Germinal center (tissue), 1 donor: ENCODE measurements around the gene ADH1C.
"Not testable (repeated sequence)": the region's sequence is repeated elsewhere in the genome, so short reads cannot be mapped to it uniquely, and the experiment has no call there.

Experiments
- DNase-seq: peaks from one replicate; pipeline ENCODE4 v3.0.0; 2012; ENCODE audit warnings: mixed read lengths, low spot score

The ADH1C gene

GRCh38 chr4:99357948-99358347 is 5.4 kb upstream of the ADH1C start:
- DNase-seq = no peak

- DNase-seq = no peak
Observed at GRCh38 chr4:99356992-99357391, 4.4 kb upstream of the ADH1C start.

GRCh38 chr4:99356149-99356548 is 3.6 kb upstream of the ADH1C start:
- DNase-seq = not testable (repeated sequence)

DNA sequence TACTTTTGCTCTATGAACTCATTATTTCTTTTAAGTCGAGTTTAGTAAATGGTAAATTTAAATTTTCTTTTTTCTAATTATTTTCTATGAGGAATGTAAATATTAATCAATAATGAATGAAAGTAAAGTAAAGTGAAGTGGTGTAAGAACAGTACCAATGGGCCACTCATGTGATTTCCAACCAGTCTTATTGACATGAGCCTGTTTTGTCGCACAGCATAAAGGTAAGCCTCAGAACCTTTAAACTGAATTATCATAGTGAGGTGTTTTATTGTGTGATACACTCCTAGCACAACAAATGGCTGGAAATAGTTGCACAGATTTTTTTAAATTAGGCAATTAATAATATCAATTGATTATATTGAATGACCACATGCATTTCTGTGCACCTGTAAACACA is 1.1 kb downstream of the ADH1C start:
- DNase-seq = no peak

GRCh38 chr4:99349338-99349737 is 3.2 kb downstream of the ADH1C start:
- no peak for DNase-seq

DNA sequence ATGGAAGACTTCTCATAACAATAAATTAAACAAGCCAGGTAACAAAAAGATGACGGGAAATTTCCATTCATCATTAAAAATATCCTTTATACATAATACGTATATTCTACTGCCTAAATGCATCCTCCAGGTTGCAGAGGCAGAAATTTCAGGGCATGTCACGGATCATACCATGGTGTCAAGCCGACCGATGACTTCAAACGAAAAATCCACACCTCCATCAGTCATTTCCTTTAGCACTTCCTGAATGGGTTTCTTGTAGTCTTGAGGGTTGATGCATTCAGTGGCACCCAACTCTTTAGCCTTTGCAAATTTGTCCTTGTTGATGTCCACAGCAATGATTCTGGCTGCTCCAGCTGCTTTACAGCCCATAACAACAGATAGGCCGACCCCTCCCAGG is 9.9 kb downstream of the ADH1C start:
- DNase-seq = not testable (repeated sequence)

GRCh38 chr4:99341426-99341825 is 11.1 kb downstream of the ADH1C start:
- DNase-seq = no peak

- DNase-seq = no peak
Observed at GRCh38 chr4:99339172-99339571, 13.4 kb downstream of the ADH1C start.

DNA sequence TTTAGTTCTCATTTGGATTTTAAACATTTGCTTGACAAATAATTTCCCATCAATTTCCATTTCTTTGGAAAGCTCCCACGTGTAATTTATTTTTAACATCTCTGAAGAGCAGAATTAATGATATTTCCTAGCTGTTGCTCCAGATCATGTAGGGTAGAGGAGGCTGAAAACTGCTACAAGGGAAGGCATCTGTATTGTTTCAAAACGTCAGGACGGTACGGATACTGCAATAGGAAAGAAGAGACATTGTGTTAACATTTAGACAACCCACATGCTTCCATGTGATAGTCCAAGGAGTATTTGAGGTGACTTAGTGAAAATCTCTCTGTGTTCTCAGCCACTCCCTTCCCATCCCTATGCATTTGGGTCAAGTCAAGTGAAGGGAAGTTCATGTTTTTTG is 16.0 kb downstream of the ADH1C start:
- no peak for DNase-seq

DNA sequence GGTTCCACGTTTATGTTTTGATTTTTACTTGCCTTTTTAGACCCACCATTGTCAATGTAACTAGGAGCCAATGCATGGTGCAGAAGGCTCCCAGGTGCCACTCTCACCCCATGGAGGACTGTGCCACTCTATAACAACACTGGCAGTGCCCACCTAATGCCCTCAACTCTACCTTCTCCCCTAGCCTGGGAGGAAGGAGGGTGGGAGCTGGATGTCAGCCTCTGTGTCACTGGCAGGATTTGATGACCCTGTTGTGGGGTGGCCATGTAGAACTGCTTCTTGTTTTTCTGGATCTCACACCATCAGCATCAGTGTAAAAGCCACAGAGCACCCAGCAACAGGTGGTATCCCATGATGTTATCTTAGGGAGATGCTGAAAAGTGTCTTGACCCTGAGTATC is 17.7 kb downstream of the ADH1C start:
- no peak for DNase-seq

DNA sequence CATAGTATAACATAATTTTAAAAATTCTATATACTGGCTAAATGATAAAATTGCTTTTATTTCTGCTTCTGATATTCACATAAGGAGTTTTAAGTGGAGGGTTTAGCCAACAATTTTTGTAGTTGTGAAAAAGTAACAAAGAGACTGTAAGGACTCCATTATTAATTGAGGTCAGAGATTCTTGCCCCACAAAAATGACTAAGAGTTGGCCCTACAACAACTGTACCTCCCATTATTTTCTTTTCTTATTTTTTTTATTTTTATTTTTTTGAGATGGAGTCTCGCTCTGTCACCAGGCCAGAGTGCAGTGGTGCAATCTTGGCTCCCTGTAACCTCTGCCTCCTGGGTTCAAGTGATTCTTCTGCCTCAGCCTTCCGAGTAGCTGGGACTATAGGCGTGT is 21.9 kb downstream of the ADH1C start:
- DNase-seq = no peak

DNA sequence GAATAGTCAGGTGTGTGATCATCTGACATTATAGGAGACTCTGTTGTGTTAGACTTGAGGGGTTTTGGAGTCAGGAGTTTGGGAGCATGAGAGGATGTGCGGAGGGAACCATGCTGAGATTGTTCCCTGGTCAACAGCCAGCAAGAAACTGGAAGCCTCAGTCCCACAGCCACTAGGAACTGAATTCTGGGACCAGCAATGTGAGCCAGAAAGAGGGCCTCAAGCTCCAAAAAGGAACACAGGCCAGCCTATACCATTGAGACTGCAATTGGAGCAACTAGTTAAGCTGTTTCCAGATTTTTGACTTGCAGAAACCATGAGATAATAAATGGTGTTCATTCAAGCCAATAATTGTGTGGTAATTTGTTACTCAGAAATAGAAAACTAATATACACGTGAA is 22.7 kb downstream of the ADH1C start:
- DNase-seq = no peak

- DNase-seq = no peak
Observed at GRCh38 chr4:99324979-99325378, 27.6 kb downstream of the ADH1C start.

GRCh38 chr4:99324361-99324760 is 28.2 kb downstream of the ADH1C start:
- no peak for DNase-seq

DNA sequence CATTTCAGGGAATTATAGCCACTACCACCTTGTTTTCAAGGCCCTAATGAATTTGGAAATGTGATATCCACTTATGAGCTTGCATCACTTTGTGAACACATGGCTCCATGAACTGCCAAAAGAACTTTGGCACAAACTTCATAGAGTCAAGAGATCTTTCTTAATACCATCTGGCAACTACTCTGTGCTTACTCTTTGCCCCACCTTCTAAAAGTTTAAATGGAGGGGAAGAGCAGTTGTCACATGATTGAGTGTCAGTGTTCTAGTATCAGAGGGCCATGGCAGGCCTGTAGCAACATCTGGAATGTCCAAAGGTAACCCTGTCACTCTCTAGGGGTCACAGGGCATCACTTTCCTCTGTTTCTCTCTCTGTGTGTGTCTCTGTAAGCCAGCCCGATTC is 28.8 kb downstream of the ADH1C start:
- DNase-seq = no peak

DNA sequence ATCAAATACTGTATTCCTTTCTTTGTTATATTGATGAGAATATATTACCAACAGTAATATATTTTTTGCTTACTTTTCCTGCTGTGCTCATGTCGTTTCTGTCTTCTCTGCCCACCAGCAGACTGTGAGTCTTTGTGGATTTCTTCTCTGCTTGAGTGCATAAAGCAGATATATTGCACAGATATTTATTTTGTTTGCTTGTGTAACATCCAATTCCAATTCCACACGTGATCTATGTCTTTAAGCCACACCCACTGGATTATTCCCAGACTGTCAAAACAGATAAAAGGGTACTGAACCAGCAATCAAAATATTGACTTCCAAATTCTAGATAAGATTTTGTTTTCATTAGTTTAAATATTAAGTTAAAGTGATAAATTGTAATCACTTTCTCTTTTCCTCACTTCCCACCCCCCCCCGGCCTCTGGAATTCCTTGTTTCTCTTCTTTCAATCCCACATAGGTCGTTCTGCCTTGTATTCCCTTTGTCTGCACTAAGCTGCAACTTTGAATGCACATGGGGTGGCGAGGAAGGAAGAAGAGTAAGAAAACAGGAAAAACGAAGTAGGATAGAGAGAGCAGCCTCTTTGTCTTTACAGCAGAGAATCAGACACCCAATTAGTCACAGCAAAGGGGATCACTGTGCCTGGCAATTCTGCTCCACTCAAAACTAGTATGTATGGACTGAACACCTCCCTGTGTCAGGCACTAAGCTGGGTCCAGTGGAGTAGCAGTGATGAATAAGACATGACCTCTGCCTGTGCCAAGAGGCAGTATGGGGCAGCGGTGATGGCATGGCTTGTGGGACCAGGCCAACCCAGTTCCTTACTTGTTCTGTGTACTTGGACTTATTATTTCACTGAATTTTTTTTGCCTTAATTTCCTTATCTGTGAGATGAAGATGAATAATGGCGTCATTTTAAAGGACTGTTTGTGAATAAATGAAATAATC is 31.0 kb downstream of the ADH1C start, which contains the start of gene ADH1B:
ADH1B (minus strand) TSS at position 161 of the 951 bp plus-strand sequence; CDS start at position 91, 70 bp downstream.
- no peak for DNase-seq

DNA sequence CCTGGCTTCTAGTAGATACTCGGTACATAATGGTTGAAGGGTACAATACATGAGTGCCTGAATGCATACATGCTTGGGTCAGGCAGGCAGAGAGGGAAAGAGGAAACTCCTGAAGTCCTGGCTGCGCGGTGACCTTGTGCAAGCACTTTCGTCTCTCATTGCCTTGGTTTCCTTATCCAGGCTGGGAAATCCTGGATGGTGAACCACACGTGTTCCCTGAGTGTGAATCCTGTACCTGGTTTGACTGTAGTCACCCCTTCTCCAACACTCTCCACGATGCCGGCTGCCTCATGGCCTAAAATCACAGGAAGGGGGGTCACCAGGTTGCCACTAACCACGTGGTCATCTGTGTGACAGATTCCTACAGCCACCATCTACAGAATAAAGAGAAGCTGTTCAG is 34.7 kb downstream of the ADH1C start:
- not testable (repeated sequence) for DNase-seq

DNA sequence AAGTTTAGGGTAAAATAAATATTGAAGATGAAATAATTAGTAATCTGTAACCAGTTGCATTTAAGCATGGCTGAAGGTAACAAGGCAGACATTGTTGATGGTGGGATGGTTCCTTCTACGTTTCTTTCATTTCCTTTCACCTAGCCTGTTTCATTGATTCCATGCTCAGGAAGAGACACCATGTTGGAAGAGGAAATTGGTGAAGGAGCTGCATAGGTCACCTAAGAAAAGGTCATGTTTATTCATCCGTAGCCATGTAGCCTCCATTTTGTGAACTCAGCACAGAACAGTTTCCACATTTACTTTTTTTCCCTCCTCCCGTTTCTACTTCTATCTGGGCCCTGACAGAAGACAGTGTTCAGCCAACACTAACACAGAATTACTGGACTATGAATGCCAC is 35.2 kb downstream of the ADH1C start:
- DNase-seq = no peak

DNA sequence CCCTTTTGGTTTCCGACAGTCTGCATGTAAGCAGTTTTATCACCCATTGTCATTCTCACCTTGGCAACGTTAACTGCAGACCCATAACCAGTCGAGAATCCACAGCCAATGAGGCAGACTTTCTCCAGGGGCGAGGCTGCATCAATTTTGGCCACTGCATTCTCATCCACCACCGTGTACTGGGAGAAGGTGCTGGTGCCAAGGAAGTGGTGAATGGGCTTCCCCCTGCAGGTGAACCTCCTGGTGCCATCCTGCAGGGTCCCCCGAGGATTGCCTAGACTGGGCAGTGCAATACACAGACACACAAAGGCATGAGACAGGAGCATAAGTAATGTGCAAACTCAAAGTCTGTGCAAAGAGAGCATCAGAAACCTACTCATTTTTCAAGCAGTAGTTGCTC is 36.7 kb downstream of the ADH1C start:
- DNase-seq = no peak

DNA sequence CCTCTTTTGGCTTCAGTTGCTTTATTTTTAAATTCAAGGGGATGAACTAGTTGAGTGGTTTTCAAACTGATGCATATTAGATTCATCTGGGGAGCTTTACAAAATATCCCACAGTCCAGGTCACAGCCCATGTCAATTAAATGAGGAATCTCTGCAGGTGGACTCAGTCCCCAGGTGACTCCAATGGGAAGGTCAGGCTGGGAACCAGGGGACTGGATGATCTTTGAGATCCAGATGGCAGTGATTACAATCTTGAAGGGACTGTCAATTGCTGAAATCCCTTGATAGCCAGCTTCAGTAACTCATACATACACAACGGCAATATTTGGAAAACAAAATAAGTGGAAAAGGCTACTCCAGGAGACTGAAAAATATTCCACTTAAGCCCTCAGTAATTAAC is 38.3 kb downstream of the ADH1C start:
- no peak for DNase-seq

DNA sequence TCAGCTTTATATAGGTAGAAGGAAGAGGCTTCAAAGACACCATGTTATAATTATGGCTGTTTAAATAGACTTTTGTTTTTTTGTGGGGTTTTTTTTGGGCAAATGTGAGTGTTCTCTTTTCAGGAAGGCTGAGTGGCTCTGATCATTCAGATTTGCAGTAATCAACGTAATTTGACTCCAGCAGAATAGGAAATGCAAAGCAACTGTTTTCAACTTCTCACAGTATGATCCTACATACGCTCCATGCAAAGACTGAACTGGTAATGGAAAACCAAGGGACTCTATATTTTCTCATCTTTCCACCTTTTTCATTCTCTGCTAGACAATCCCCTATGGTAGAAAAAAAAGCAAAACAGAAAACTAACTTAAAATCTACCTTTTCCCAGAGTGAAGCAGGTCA is 42.2 kb downstream of the ADH1C start:
- no peak for DNase-seq

- DNase-seq = no peak
Observed at GRCh38 chr4:99305638-99306400, 46.7 kb downstream of the ADH1C start.
